IMR-90 (cell line): ENCODE data around the gene MTPN. TPM values are rescaled to one million over a fixed set of nuclear protein-coding genes. Genes with fewer than 3 reads are reported as not detected.

ENCODE experiments used
- ATAC-seq: fragments of 200-7000 bp; cut with Tn5 transposase; 2 replicates; pipeline ENCODE4 v1.9.1; 2020; ENCODE audit warnings: low read depth, mild to moderate bottlenecking, moderate library complexity
- BruUV-seq: library from RNA; stranded (reverse); fragments of 400-500 nt; replicated peaks from 2 replicates; lab custom pipeline; 2021; lab: Mats Ljungman, UMichigan
- CTCF ChIA-PET: fragments of 300-600 bp; formaldehyde crosslinking; extraction: SDS; loops from one replicate; lab custom pipeline; 2021; ENCODE audit warnings: antibody characterized with exemption; lab: Yijun Ruan, JAX
- POLR2A ChIA-PET: fragments of 300-600 bp; sonication (Branson Sonifier 250); formaldehyde crosslinking; loops from one replicate; lab custom pipeline; 2022; ENCODE audit warnings: antibody characterized with exemption; ENCODE audit not compliant: unreplicated experiment; lab: Charles Lee
- DNase-seq: peaks from one replicate; pipeline ENCODE4 v3.0.0; 2013
- H2AFZ ChIP-seq: replicated peaks from 2 replicates; pipeline ENCODE3; 2013; ENCODE audit warnings: low read length, mild to moderate bottlenecking; ENCODE audit not compliant: poor library complexity
- H2AK5ac ChIP-seq: 2 replicates; pipeline ENCODE4 v1.6.1; 2013; ENCODE audit warnings: low read depth, low read length, inconsistent platforms
- H2AK9ac ChIP-seq: replicated peaks from 2 replicates; pipeline ENCODE3; 2013; ENCODE audit warnings: mild to moderate bottlenecking, low read depth, low read length, moderate library complexity; ENCODE audit not compliant: poor library complexity
- H2BK120ac ChIP-seq: 2 replicates; pipeline ENCODE4 v1.6.1; 2013; ENCODE audit warnings: low read depth, low read length, inconsistent platforms
- H2BK15ac ChIP-seq: 3 replicates; pipeline ENCODE4 v1.6.1; 2013; ENCODE audit warnings: low read depth, low read length, inconsistent platforms
- H2BK20ac ChIP-seq: 2 replicates; pipeline ENCODE4 v1.6.1; 2013; ENCODE audit warnings: low read depth, mild to moderate bottlenecking, inconsistent platforms, low read length, moderate library complexity
- H2BK5ac ChIP-seq: 2 replicates; pipeline ENCODE4 v1.6.1; 2013; ENCODE audit warnings: mild to moderate bottlenecking, low read depth, low read length, inconsistent platforms; ENCODE audit not compliant: poor library complexity, severe bottlenecking
- H3K14ac ChIP-seq: replicated peaks from 2 replicates; pipeline ENCODE4 v1.6.1; 2013; ENCODE audit warnings: low read depth, low read length, inconsistent platforms
- H3K18ac ChIP-seq: 2 replicates; pipeline ENCODE4 v1.6.1; 2013; ENCODE audit warnings: low read depth, low read length, control low read depth
- H3K23ac ChIP-seq: 2 replicates; pipeline ENCODE4 v1.6.1; 2013; ENCODE audit warnings: low read depth, low read length, inconsistent platforms
- H3K27ac ChIP-seq: 2 replicates; pipeline ENCODE4 v1.5.1; 2013; ENCODE audit warnings: mild to moderate bottlenecking, control low read depth, low read length; ENCODE audit not compliant: insufficient read depth
- H3K27me3 ChIP-seq: 2 replicates; pipeline ENCODE4 v1.6.1; 2013; ENCODE audit warnings: low read length; ENCODE audit not compliant: control insufficient read depth, insufficient read depth
- H3K36me3 ChIP-seq: 2 replicates; pipeline ENCODE4 v1.6.1; 2013; ENCODE audit warnings: low read length, mixed read lengths; ENCODE audit not compliant: control insufficient read depth, insufficient read depth
- H3K4ac ChIP-seq: 2 replicates; pipeline ENCODE4 v1.6.1; 2013; ENCODE audit warnings: low read depth, low read length, inconsistent platforms
- H3K4me1 ChIP-seq: 2 replicates; pipeline ENCODE4 v1.6.1; 2013; ENCODE audit warnings: low read length, mixed read lengths; ENCODE audit not compliant: control insufficient read depth, insufficient read depth
- H3K4me2 ChIP-seq: 2 replicates; pipeline ENCODE4 v1.6.1; 2013; ENCODE audit warnings: low read depth, mild to moderate bottlenecking, control low read depth, low read length, moderate library complexity
- H3K4me3 ChIP-seq: 2 replicates; pipeline ENCODE4 v1.5.1; 2013; ENCODE audit warnings: low read depth, mild to moderate bottlenecking, control low read depth, low read length, moderate library complexity; ENCODE audit not compliant: insufficient read depth
- H3K56ac ChIP-seq: 2 replicates; pipeline ENCODE4 v1.6.1; 2013; ENCODE audit warnings: low read length, inconsistent platforms; ENCODE audit not compliant: insufficient read depth; ENCODE audit errors: extremely low read depth
- H3K79me1 ChIP-seq, 2 experiments: 2 replicates each; pipeline ENCODE4 v1.6.1; 2013; ENCODE audit warnings: low read length in 2 of 2, inconsistent platforms in 1 of 2, low read depth in 1 of 2
- H3K9ac ChIP-seq: 2 replicates; pipeline ENCODE4 v1.6.1; 2013; ENCODE audit warnings: low read depth, low read length, control low read depth
- H3K9me1 ChIP-seq: 2 replicates; pipeline ENCODE4 v1.6.1; 2013; ENCODE audit warnings: low read length, inconsistent platforms; ENCODE audit not compliant: insufficient read depth
- H3K9me3 ChIP-seq: 2 replicates; pipeline ENCODE4 v1.6.1; 2013; ENCODE audit warnings: low read length; ENCODE audit not compliant: control insufficient read depth, insufficient read depth
- H4K20me1 ChIP-seq: 2 replicates; pipeline ENCODE4 v1.6.1; 2013; ENCODE audit warnings: low read length, inconsistent platforms; ENCODE audit not compliant: insufficient read depth
- H4K5ac ChIP-seq: 2 replicates; pipeline ENCODE4 v1.6.1; 2013; ENCODE audit warnings: mild to moderate bottlenecking, low read depth, low read length, control low read depth
- H4K8ac ChIP-seq, 2 experiments: 2 replicates each; pipeline ENCODE4 v1.6.1; 2013; ENCODE audit warnings: low read depth in 2 of 2, low read length in 2 of 2, control low read depth in 1 of 2, inconsistent platforms in 1 of 2
- H4K91ac ChIP-seq: 2 replicates; pipeline ENCODE4 v1.6.1; 2013; ENCODE audit warnings: low read depth, low read length, inconsistent platforms; ENCODE audit not compliant: insufficient read depth
- BHLHE40 ChIP-seq: fragments of 150-350 bp; IDR thresholded peaks from 2 replicates; pipeline ENCODE4 v1.6.1; 2016; ENCODE audit warnings: mild to moderate bottlenecking, low read depth, low read length
- CEBPB ChIP-seq: IDR thresholded peaks from 2 replicates; pipeline ENCODE4 v1.6.1; 2012; ENCODE audit warnings: low read depth, low read length, improper control_type of control experiment
- CHD1 ChIP-seq: IDR thresholded peaks from 2 replicates; pipeline ENCODE4 v1.6.1; 2012; ENCODE audit warnings: low read depth, low read length, improper control_type of control experiment
- CTCF ChIP-seq: conservative IDR thresholded peaks from 2 replicates; pipeline ENCODE4 v1.5.1; 2012; ENCODE audit warnings: mild to moderate bottlenecking, low read depth, low read length, improper control_type of control experiment
- FOS ChIP-seq: fragments of 150-350 bp; IDR thresholded peaks from 2 replicates; pipeline ENCODE4 v1.6.1; 2016; ENCODE audit warnings: low read depth, low read length
- MAFK ChIP-seq: IDR thresholded peaks from 2 replicates; pipeline ENCODE4 v1.6.1; 2012; ENCODE audit warnings: low read depth, low read length, improper control_type of control experiment
- MAZ ChIP-seq: IDR thresholded peaks from 2 replicates; pipeline ENCODE4 v1.6.1; 2012; ENCODE audit warnings: low read depth, mild to moderate bottlenecking, low read length, improper control_type of control experiment, moderate library complexity, borderline replicate concordance
- MXI1 ChIP-seq: IDR thresholded peaks from 2 replicates; pipeline ENCODE4 v1.6.1; 2012; ENCODE audit warnings: low read depth, mild to moderate bottlenecking, low read length, moderate library complexity, borderline replicate concordance
- NFE2L2 ChIP-seq: fragments of 150-350 bp; IDR thresholded peaks from 2 replicates; pipeline ENCODE4 v1.6.1; 2016; ENCODE audit warnings: low read depth, mild to moderate bottlenecking, low read length
- POLR2A ChIP-seq: IDR thresholded peaks from 2 replicates; pipeline ENCODE4 v1.6.1; 2012; ENCODE audit warnings: mild to moderate bottlenecking, low read depth, low read length
- RAD21 ChIP-seq: IDR thresholded peaks from 2 replicates; pipeline ENCODE4 v1.6.1; 2012; ENCODE audit warnings: low read length, improper control_type of control experiment
- RFX5 ChIP-seq: IDR thresholded peaks from 2 replicates; pipeline ENCODE4 v1.8.0; 2012; ENCODE audit warnings: low read depth, mild to moderate bottlenecking, low read length, moderate library complexity
- SMC3 ChIP-seq: fragments of 150-350 bp; IDR thresholded peaks from 2 replicates; pipeline ENCODE4 v1.6.1; 2016; ENCODE audit warnings: low read depth, mild to moderate bottlenecking, antibody characterized with exemption, low read length, moderate library complexity
- USF2 ChIP-seq: fragments of 150-350 bp; IDR thresholded peaks from 2 replicates; pipeline ENCODE4 v1.6.1; 2017; ENCODE audit warnings: mild to moderate bottlenecking, antibody characterized with exemption, low read length, low read depth
- dilution Hi-C: fragments of 300-500 bp; cut with HindIII; formaldehyde crosslinking; loops from one replicate; pipeline ENCODE4 v1.14.3; 2018; ENCODE audit warnings: low sequenced_read_pairs; ENCODE audit not compliant: unreplicated experiment
- in situ Hi-C: fragments of 300-500 bp; cut with MboI; formaldehyde crosslinking; loops from 3 replicates; pipeline ENCODE4 v1.14.3; 2019; ENCODE audit warnings: low sequenced_read_pairs, inconsistent platforms, mixed read lengths
- intact Hi-C: fragments of 100-400 bp; cut with micrococcal nuclease; formaldehyde crosslinking; loops from 2 replicates; pipeline ENCODE4 v1.10.0; 2022
- polyA plus RNA-seq, 3 experiments: library from polyadenylated mRNA; depleted of rRNA; stranded (reverse); fragments of >200 nt; gene quantifications; 2 replicates each; pipeline ENCODE4 v1.2.3, GENCODE V29; 2012; ENCODE audit warnings: low replicate concordance in 1 of 3
- total RNA-seq: library from RNA; depleted of rRNA; stranded (reverse); fragments of >200 nt; gene quantifications from 2 replicates; pipeline ENCODE4 v1.2.3, GENCODE V29; 2012

Gene MTPN
- total and polyA plus RNA-seq, 2 of the 4 experiments (the other 2 are of a cell fraction): 58.8 to 94.4 TPM

DNA sequence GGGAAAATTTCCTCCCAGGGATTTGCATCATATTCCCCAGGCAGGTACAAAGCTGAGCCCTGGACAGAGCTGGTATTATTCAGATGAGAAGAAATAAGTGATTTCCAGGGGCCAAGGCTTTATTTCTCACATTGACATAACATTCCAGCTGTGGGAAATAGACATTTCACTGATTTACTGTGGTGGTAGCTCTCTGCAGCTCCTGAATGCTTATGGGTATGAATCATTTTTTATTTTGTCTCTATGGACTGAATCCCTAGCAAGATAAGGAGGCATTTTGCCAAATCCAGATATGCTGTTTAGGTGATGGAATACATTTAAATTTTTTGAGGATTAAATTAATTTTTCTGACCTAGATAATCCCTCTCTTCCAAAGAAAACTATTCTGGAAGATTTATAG lies 97.9 kb downstream of the MTPN start:
- H3K56ac ChIP-seq: no peak overlapping the region
- no peaks in the 10 kb centered on the region for H3K9me1 ChIP-seq
- in situ Hi-C loops (no loop called here), dilution Hi-C loops (no loop called here), intact Hi-C loops (no loop called here)
- no peak overlapping the region for H3K9ac ChIP-seq
- no peak overlapping the region for H2BK120ac ChIP-seq
- no peak overlapping the region for H2BK15ac ChIP-seq
- POLR2A ChIA-PET: no interaction called here
- H2AK5ac ChIP-seq: no peak overlapping the region
- no peak overlapping the region for H4K91ac ChIP-seq
- no peaks in the 10 kb centered on the region for H3K4me1 ChIP-seq
- no peak overlapping the region for H3K4ac ChIP-seq
- peaks cover 2% of the 10 kb centered on the region for H3K27me3 ChIP-seq
- H3K23ac ChIP-seq: no peak overlapping the region
- H3K79me1 ChIP-seq: no peaks in the 10 kb centered on the region
- TF ChIP-seq MXI1 (no peak), MAZ (no peak), NFE2L2 (no peak), CHD1 (no peak), RAD21 (no peak), POLR2A (no peak), CTCF (no peak), SMC3 (no peak), RFX5 (no peak), MAFK (no peak), BHLHE40 (no peak), CEBPB (no peak), USF2 (no peak), FOS (no peak)
- no peaks in the 10 kb centered on the region for H3K36me3 ChIP-seq
- H2BK5ac ChIP-seq: no peak overlapping the region
- no peak overlapping the region for H3K18ac ChIP-seq
- H3K4me2 ChIP-seq: no peak overlapping the region
- no peak overlapping the region for H3K27ac ChIP-seq
- ATAC-seq (no peak), DNase-seq (peak; percentile 42)
- H2BK20ac ChIP-seq: no peak overlapping the region
- no peaks in the 10 kb centered on the region for H4K20me1 ChIP-seq
- no peak overlapping the region for H3K14ac ChIP-seq
- H3K4me3 ChIP-seq: no peak overlapping the region
- CTCF ChIA-PET: no interaction called here
- H2AFZ ChIP-seq: no peak overlapping the region
- BruUV-seq: no TSS peak
- H4K5ac ChIP-seq: no peak overlapping the region
- H2AK9ac ChIP-seq: no peak overlapping the region
- no peak overlapping the region for H4K8ac ChIP-seq
- H3K9me3 ChIP-seq: no peaks in the 10 kb centered on the region
